SHP77 (cell line): ENCODE measurements around the gene ACOT7.

Experiments
- DNase-seq, 2 experiments: peaks; one replicate each; lab custom pipeline; 2025; lab: John Stamatoyannopoulos, UW

ACOT7 gene

DNA sequence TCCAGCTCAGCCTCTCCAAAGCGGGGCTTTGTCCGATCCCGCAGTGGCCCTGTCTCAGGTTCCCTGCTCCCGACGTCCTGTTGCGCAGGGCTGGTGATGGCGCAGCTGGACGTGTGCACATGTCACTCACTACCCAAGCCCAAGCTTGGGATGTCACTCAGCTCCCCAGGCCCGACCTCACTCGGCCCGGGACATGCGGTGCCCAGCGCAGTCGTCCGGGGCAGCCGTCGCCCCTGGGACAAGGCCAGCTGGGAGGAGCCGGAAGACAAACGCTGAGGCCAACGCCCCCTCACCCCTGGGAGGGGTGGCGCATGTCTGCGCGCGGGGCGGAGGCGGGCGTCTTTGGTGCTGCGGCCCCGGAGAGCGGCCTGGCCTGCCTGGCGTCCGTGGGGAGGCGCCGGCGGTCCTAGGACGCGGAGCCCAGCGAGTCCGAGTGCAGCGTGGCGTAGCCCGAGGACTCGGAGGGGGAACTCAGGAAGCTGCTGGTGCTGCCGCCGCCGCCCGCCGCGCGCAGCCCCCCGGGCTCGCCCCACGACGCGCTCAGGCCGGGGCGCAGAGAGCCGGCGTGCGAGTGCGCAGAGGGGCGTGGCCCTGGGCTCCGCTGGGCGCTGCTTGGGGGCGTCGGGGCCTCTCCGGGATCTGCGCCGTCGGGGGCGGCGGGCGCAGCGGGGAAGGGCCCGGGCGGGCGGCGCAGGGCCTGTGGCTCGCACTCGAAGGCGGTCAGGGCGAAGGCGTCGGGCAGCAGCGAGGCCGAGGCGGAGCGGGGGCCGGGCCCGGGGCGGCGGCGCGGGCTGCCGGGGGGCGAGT is 144.4 kb downstream of the ACOT7 start:
- no peak for DNase-seq

DNA sequence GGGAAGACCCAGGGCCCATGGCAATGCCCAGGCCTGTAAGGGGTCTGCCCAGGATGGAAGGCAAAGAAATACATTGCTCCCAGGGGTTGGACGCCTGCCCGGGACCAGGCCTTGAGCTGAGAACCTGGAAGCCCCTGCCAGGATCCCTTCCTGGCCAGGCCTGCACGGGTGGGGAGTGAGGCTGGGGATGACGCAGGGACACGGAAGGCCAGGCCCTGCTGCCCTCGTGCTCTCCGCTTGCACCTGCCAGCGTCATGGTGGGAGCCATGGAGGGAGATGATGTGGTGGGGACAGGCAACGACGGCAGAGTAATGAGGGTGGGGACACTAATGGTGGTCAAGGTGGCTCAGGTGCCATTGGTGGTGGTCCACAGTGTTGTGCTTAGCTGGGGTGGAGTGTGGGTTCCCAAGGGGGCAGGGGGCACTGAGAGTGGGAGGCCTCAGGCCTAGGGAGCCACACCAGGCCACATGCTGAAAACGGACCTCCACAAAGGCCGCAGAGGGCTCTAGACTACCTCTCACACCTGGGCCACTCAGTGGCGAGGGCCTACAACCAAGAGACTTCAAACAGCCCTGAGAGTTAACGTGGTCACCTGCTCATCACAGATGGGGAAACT is 145.3 kb downstream of the ACOT7 start:
- DNase-seq: no peak

DNA sequence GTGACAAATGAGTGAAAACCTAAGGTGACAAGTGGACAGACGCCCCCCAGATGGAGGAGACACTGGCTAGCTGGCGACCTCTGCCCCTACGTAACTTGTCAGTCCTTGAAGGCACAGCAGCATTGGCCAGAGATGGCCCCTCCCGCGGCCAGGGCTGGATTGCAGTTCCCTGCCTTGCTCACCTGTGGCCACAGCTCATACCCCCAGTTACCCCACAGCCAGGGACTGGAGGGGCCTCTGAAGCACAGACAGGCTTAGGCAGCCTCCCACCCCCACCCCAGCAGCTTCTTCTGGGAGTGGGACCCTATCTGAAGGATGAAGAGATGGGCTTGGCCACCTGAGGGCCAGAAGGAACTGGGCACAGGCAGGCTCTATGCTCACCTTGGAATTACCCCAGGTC is 145.9 kb downstream of the ACOT7 start:
- DNase-seq: no peak

DNA sequence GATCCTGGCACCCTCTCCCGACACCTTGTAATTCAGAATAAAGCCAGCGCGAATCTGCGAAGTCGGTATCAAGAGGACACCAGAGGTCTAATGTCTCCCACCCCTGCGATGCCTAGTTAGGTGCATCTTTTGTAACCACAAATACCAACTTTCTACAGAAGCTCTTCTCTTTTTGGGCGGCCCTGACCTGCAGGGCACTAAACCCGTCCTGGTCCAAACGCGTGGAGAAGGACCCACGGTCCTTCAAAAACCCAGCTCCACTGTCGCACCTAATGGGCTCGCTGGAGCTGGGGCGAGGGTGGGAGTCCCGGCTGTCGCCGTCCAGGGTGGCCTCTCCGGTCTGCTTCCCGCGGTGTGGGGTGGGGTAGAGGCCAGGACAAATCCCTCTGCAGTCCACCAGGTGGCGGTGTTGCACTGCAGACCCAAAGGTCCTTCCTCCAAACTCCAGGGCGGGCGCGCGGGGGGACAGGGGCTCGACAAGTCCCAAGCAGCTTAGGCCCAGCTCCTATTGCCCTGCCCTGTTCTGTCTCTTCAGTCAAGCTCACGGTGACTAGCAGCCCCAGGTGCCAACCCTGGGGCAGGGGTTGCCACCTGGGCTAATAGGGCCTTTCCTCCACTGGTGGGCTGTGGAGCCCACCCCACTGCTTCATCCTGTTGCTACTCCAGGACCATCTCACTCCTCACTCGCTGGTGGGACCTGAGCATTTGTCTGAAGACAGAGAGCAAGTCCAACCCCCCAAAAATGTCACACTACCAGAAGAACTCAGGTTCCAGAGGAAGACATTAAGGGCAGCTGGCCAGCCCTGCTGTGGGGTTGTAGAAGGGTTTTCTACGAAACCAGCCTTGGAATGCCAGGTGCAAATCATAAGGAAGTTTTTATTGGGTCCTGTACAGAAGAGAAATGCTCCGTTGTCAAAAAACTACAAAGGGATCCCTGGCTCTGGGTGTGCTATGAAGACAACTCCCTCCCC is 146.8 kb downstream of the ACOT7 start:
- DNase-seq: peak; percentile 77 to 82

DNA sequence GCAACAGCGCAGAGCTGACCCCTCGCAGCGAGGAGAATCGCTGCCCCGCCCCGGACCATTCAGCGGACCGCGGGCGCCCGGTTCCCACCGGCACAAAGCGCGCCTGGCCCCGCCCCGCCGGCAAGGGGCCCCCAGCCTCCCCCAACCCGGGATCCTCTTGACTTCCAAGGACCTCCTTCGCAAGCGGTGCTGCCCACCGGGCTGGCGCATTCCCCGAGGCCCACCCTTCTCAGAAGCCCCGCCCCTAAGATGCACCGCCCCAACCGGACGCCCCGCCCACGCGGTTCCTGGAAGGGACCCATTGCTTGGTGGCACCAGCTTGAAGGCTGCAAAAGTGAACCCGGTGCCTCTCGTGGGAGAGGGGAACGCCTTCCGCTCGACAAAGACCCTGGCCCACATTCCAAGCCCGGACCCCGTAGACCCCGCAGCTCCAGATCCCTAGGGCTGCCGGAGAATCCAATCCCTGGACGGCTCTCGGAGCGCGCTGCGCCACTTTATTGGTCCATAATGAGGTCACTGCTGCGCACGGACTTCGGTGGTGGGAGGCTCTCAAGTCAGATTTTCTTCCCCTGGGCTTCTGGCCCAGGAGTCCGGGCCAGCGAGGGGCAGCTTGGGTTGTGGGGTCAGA is 147.6 kb downstream of the ACOT7 start:
- peak; percentile 52 to 66 for DNase-seq

DNA sequence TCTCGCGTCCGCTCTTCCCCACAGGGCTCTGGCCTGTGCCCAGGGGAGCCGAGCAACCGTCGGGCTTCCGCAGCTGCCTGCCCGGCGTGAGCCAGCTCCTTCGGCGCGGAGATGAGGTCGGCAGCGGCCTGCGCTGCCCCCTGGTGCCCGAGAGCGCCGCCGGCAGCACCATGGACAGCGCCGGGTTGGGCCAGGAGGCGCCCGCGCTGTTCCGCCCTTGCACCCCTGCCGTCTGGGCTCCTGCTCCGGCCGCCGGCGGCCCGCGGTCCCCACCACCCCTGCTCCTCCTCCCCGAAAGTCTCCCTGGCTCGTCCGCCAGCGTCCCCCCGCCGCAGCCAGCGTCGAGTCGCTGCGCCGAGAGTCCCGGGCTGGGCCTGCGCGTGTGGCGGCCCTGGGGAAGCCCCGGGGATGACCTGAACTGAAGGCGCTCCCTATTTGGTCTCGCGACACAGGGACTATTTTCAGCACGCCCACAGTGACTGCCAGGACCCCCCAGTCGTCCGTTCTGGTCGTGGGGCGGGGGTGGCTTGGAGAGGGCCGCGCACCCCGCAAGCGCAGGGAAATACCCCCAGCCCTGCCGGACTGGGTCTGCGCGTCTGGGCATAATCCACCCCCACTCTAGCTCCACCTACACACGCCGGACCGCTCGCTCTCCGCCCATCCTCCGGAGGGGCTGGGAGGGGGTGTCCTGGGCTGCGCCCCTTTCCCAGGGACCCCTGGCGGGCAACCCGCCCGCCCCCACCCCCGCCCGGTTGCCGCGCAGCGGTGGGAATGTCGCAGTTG is 148.3 kb downstream of the ACOT7 start:
- DNase-seq: peak; percentile 77 to 88

DNA sequence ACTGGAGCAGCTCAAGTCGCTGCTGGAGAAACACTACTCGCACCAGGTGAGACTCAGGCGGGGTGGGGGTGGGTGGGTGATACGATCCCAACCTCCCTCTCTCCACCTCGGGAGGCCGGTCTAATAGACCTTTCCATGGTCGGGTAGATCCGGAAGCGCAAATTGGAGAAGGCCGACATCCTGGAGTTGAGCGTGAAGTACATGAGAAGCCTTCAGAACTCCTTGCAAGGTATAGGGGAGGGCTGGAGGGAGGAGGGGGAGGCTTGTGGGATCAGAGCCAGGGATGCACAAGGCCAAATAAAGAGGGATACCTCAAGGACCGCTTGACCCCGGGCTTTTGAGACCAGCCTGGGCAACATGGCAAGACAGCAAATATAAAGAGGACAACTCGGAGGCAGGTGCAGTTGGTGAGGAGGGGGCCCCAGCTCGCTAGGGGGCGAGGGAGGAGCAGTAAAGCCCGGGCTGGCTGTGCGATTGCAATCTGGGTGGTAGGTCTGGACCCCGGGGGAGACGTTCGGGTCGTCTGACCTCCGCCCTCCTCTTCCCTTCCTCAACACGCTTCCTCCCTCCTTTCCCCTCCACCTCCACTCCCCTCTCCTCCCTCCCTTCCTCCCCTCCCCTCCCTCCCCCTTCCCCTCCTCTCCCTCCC is 149.0 kb downstream of the ACOT7 start:
- DNase-seq: no peak

DNA sequence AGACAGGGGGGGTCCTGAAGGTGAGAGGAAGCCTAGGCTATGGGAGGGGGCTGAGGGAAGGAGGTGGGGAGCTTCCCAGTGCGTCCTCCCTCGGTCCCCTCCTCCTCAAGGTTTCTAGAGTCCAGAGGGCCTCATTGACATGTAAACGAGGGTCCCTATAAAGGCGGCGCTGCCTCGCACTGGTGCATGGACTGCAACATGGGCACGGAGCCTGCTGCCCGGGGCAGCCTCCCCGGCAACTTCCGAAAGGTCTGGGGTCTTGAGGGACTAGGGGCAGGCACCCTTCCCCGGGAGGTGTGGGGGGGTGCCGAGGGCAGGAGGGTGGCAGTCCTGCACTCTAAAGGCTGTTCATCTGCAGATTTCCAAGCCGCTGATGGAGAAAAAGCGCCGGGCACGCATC is 149.6 kb downstream of the ACOT7 start, which contains the start of gene HES3:
Gene HES3 (plus strand): TSS at position 187 of the 400 bp plus-strand sequence. CDS start 187 bp downstream, at position 374.
- no peak for DNase-seq

DNA sequence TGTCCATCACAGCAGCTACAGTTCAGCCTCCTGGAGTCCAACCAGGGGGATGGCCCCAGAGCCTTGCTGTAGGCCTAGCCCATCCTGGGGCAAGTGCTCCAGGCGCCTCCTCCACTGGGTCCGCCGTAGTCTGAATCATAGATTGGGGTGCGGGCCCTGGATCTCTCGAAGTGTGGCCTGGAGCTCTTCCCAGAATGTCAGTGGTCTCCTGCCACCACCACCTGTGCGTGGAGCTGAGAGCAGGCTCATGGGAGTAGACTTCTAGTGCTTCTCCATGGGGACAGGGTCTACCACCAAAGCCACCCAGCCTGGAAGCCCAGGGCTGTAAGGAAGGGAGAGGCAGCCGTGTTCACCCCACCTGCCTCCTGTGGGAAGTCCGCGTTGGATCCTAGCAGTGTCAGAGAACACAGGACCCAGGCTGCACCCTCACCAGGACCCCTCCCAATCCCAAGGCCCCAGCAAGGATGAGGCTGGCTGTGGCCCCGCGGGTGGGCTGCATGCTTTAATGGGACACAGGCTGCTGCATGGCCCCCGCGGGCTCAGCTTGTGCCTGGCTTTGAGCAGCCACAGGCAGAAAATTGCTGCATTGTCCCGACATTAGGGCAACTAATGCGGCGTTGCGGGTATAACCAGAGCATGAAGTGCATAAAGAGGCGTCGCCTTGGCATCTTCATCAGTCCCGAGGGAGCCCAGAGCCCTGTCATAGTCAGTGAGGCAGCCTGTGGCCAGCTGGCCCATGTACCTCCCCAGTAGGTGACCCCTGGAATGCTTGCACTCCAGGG is 150.3 kb downstream of the ACOT7 start:
- no peak for DNase-seq

DNA sequence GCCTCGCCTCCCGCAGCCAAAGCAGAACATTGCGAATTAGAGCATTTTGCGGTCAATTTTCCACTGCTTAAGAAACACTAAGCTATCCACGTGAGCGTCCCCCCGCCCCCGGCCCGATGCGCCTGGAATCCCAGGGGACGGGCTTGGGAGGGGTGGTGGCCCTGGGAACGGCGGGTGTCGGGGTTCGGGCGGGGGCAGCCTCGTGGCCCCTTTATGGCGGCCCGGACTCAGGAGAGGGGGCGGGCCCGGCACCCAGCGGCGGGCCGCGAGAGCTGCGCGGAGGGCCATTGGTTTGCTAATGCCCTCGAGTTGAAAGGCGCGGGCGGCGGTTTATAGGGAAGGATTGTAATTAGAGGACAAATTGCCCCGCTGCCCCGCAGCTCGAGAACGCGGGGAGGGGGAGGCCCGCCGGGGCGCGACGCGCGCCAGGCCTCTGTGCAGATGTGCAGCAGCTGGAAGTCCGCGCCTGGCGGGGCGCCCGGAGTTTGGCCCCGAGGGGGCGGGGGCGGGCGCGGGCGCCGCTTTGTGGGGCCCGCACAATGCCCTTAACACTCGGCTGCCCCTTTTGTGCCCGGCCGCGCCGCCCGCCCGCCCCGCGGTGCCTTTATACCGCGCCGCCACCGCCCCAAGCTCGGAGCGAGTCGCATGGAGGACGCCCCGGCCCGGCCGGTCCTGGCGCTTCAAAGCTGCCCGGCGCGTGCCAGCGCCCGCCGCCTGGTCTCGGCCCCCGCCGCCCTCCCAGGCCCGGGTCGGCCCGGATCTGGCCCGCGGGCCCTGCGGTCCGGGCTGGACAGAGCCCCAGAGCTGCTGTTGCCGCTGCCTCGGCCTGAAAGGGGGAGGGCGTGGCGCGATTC is 151.5 kb downstream of the ACOT7 start:
- no peak for DNase-seq

DNA sequence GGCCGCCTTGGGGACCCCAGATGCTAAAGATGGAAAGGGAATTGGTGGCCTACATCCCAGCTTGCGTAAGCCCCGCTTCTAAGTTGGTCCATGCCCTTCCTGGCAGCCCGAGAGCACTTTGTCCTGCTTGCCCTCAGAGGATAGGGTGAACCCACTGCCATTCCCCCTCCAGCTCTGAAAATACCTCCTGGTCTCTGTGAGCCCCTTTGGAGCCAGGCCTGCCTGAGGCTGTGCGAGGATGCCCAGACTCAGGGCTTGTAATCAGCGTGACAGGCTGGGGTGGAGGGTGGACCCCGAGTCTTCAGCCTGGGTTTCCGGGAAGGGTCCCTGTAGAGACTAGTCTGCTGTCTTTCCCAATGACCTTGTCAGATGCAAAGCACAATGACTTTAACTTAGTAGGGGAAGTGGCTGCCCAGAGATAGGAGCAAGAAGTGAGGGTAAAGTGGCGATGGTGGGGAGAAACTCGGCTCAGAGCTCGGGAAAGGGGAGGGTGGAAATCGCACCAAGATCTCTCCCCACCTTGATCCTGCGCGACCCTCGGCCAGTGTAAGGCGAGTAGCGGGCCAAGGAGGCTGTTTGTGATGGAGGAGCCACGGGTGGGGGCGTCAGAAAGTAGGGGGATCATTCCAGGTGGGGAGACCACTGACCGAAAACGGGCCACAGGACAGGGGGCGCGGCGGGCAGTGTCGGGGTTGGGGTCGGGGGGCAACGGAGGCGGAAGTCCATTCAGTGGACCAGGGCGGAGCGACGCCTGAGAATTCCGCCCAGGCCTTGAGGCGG is 152.3 kb downstream of the ACOT7 start:
- no peak for DNase-seq

DNA sequence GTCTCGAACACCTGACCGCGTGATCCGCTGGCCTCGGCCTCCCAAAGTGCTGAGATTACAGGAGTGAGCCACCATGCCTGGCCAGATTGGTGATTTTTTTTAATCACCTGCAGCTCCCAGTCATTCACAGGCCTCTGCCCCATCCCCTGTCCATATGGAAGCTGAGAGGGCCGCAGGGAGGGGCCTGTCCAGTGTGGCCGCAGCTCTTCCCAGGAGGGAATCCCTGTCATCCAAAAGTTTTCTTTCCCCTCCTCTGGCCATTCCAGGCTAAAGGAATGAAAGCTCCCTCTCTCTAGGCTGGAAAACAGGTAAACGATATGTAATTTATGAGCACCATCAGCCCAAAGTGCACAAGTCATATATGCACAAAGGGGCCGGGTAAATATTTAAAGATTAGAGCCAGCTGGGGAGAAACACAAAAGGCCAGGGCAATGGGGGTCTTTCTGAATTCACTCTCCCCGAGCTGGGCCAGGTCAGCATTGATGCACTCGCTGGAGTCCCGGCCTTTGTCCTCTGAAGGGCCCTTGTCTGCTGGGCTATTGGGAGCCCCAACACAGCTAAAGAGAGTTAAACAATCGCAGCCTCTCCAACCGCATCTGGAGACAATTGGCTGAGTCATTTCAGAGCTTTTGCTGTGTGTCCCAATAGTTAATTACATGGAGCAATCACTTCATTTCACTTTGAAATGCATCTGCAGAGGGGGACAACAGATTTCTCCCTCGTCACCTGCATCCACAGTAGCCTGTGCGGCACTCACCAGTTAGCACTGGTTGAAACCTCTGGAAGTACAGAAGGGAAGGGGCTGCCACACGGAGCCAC is 153.4 kb downstream of the ACOT7 start:
- DNase-seq: peak; percentile 39 to 62

DNA sequence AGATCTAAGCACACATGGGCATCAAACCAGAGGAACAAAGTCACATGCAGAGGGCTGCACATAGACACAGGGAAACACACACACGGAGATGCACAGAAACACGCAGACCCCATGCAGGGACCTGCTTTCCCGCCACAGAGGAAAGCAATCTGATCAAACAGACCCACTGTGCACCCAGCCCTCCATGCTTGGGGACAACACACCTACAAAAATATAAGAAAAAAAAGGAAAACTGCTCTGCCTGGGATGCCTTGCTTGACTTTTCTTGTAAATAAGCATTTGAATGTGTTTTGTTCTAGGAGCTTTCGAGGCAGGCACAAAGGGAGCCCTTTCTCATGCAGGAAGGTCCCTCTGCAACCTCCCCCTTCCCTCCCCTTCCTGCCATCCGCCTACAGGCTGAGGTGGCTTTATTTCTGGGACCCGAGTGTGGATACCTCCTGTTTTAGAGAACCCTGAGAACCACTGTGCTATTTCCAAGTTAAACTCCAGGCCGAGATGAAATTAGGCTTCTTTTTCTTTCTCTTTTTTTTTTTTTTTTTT is 154.3 kb downstream of the ACOT7 start:
- DNase-seq: no peak

DNA sequence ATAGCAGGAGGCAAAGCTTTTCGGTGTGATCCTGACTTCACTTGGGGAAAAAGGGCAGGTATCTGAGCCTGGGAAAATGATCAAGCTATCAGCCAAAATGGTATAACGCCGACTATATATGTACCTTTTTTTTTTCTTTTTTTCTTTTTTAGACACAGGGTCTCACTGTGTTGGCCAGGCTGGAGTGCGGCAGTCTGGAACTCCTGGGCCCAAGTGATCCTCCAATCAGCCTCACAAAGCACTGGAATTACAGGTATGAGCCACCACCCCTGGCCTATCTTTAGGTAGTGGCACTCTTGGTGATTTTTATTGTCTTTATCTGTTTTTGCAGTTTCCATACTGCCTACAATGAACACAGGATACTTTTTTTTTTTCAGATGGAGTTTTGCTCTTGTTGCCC is 156.5 kb downstream of the ACOT7 start:
- DNase-seq: no peak

DNA sequence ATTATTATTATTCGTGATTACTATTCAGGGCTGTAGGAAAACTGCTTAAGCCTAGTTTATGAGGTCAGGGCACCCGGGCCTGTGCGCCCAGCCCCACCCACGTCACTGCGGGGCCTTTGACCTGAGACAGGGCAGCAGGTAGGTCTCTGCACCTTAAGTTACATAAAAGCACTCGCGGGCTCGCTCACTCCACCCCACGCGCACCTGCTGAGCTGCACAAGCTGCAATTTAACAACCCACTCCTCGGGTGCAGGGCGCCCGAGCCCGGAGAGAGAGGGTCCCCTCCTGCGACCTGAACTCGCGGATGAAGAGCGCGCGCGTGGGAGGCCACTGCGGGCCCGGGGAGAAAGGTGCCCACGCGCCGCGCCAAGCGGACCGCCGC is 158.3 kb downstream of the ACOT7 start:
- no peak for DNase-seq

DNA sequence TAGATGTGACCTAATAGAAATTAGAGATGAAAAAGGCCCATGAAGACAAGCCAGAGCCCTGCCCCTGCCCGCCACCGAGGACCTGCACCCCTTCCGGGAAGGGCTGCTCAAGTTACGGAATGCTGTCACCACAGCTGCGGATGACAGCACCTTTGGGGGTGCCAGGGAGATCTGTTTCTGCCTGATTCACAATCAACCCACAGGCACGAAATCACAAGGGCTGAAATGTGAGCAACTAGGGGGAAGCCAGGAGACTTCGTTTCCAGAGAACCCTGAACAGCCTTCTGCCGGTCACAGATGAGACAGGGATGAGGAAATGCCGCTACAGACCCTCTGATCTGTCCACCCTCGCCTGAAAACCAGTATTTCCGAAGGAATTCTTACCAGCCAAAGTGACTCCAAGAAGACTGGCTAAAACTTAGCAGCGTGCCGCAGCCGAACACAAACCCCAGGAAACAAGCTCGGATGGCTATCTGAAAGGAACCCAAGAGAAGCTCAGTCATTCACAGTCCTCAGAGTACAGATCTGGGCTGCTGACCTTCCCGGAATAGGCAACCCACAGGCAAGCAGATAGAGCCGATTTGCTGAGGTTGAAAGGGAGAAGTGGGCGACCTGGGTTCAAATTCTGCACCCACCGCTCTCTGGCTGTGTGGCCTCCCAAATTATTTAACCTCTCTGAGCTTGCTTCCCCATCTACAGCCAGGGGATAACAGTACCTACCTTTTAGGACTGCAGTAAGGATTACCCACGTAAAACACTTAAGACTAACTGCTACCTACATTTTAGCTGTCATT is 158.9 kb downstream of the ACOT7 start:
- DNase-seq: no peak
